Esophagus muscularis mucosa (tissue), 4 donors: ENCODE data around the gene PSMD11. TPM values are rescaled to one million over a fixed set of nuclear protein-coding genes. Genes with fewer than 3 reads are reported as not detected.

Experiments
- DNase-seq: peaks from one replicate; pipeline ENCODE4 v3.0.0-alpha.2; 2017; ENCODE audit errors: extremely low spot score
- H3K27ac ChIP-seq, 4 donors: fragments of 200-600 bp; sonication (generic); replicated peaks in 1 of 4; 1 replicate in 3 of 4; 2 replicates in 1 of 4; pipeline ENCODE4 v1.5.1; 2016 to 2019; ENCODE audit warnings: mild to moderate bottlenecking in 1 of 4
- H3K27me3 ChIP-seq, 4 donors: fragments of 200-600 bp; sonication (generic); one replicate each; pipeline versions ENCODE4 v1.5.1 to v1.6.0; 2016 to 2019
- H3K36me3 ChIP-seq, 4 donors: fragments of 200-600 bp; sonication (generic); one replicate each; pipeline ENCODE4 v1.5.1; 2016 to 2019
- H3K4me1 ChIP-seq, 4 donors: fragments of 200-600 bp; sonication (generic); one replicate each; pipeline ENCODE4 v1.5.1; 2016 to 2019
- H3K4me3 ChIP-seq, 4 donors: fragments of 200-600 bp; sonication (generic); 1 replicate in 2 of 4; 2 replicates in 2 of 4; pipeline ENCODE4 v1.5.1; 2016 to 2019; ENCODE audit warnings: mild to moderate bottlenecking in 4 of 4, moderate library complexity in 1 of 4
- H3K9me3 ChIP-seq, 4 donors: fragments of 200-600 bp; sonication (generic); 1 replicate in 3 of 4; 2 replicates in 1 of 4; pipeline ENCODE4 v1.5.1; 2016 to 2019
- CTCF ChIP-seq, 3 experiments: fragments of 200-600 bp in 2 of 3; fragments of 450-650 bp in 1 of 3; sonication (generic) in 2 of 3; IDR thresholded peaks; one replicate each; pipeline ENCODE4 v1.5.1; 2017 to 2019; ENCODE audit warnings: antibody characterized with exemption in 3 of 3, mild to moderate bottlenecking in 2 of 3, moderate library complexity in 1 of 3
- EP300 ChIP-seq: sonication (generic); formaldehyde crosslinking; IDR thresholded peaks from one replicate; pipeline ENCODE4 v1.6.1; 2017; ENCODE audit warnings: antibody characterized with exemption
- POLR2A ChIP-seq: fragments of 450-650 bp; IDR thresholded peaks from one replicate; pipeline ENCODE4 v1.6.1; 2017; ENCODE audit warnings: antibody characterized with exemption, moderate library complexity, mild to moderate bottlenecking, low read depth
- POLR2AphosphoS5 ChIP-seq, 2 donors: sonication (generic); formaldehyde crosslinking; IDR thresholded peaks; one replicate each; pipeline ENCODE4 v1.6.1; 2017; ENCODE audit warnings: antibody characterized with exemption in 2 of 2
- WGBS: methylation state at CpG from one replicate; pipeline ENCODE4 v1.1.5; 2018; 5-methylcytosine and 5-hydroxymethylcytosine counted together
- intact Hi-C: fragments of 100-400 bp; cut with DNase I; formaldehyde crosslinking; loops from one replicate; pipeline ENCODE4 v1.15.1; 2023
- total RNA-seq, 4 donors: library from RNA; depleted of rRNA; stranded (reverse); fragments of >200 nt; gene quantifications; one replicate each; pipeline versions ENCODE4 v1.1.0 to v1.2.1, GENCODE V29; 2016

The PSMD11 gene
- total RNA-seq, 4 donors from 2014 or later, result 39.9 to 70.2 (median 64.7) TPM

GRCh38 chr17:32510466-32510865 lies 66.2 kb downstream of the PSMD11 start:
- H3K27me3 ChIP-seq, result no peaks in the 10 kb centered on the region
- no peaks in the 10 kb centered on the region for H3K4me1 ChIP-seq
- DNase-seq, result no peak
- WGBS, result 89% methylated on average over 7 of the region's 7 CpGs
- no peaks in the 10 kb centered on the region for H3K9me3 ChIP-seq
- H3K36me3 ChIP-seq, result no peaks in the 10 kb centered on the region
- intact Hi-C loops, result no loop called here
- no peak overlapping the region for H3K4me3 ChIP-seq
- no peak for TF ChIP-seq POLR2A
- no peak for TF ChIP-seq POLR2AphosphoS5 (IDR thresholded peaks at IDR 0.05)
- no peak for TF ChIP-seq CTCF (IDR thresholded peaks at IDR 0.05)
- no peak for TF ChIP-seq EP300
- H3K27ac ChIP-seq, result no peak overlapping the region

- no peak overlapping the region for H3K4me3 ChIP-seq
- intact Hi-C loops, result no loop called here
- TF ChIP-seq POLR2AphosphoS5 (IDR thresholded peaks at IDR 0.05) (no peak), EP300 (no peak)
- no peak overlapping the region for H3K27ac ChIP-seq
- H3K4me1 ChIP-seq, result no peaks in the 10 kb centered on the region
- 83% methylated on average over 2 of the region's 2 CpGs for WGBS
- H3K9me3 ChIP-seq, result no peaks in the 10 kb centered on the region
- no peak for DNase-seq
- H3K36me3 ChIP-seq, result no peaks in the 10 kb centered on the region
- H3K27me3 ChIP-seq, result no peaks in the 10 kb centered on the region
Measured at GRCh38 chr17:32512328-32512727, 68.0 kb downstream of the PSMD11 start.

- H3K27me3 ChIP-seq, result no peaks in the 10 kb centered on the region
- intact Hi-C loops, result no loop called here
- peaks cover 0 to under 1% (median under 1%) of the 10 kb centered on the region in 4 donors for H3K4me1 ChIP-seq
- no peaks in the 10 kb centered on the region for H3K9me3 ChIP-seq
- no peak overlapping the region for H3K27ac ChIP-seq
- H3K36me3 ChIP-seq, result no peaks in the 10 kb centered on the region
- WGBS, result 74% methylated on average over 3 of the region's 3 CpGs
- H3K4me3 ChIP-seq, result no peak overlapping the region
- DNase-seq, result no peak
- TF ChIP-seq EP300, result no peak
- TF ChIP-seq POLR2A, result no peak
- TF ChIP-seq CTCF (IDR thresholded peaks at IDR 0.05), result no peak
- no peak for TF ChIP-seq POLR2AphosphoS5 (IDR thresholded peaks at IDR 0.05)
Measured at GRCh38 chr17:32513579-32513978, 69.3 kb downstream of the PSMD11 start.

GRCh38 chr17:32514606-32515005 lies 70.3 kb downstream of the PSMD11 start:
- intact Hi-C loops, result no loop called here
- Histone ChIP-seq H3K4me3 (no peak overlapping the region), H3K4me1 (peaks cover 8 to 11% (median 11%) of the 10 kb centered on the region in 4 donors), H3K36me3 (no peaks in the 10 kb centered on the region), H3K9me3 (no peaks in the 10 kb centered on the region), H3K27ac (no peak overlapping the region), H3K27me3 (no peaks in the 10 kb centered on the region)
- TF ChIP-seq POLR2AphosphoS5 (IDR thresholded peaks at IDR 0.05) (no peak), CTCF (IDR thresholded peaks at IDR 0.05) (no peak), POLR2A (no peak), EP300 (no peak)
- DNase-seq, result no peak
- WGBS, result 74% methylated on average over 4 of the region's 4 CpGs

- DNase-seq, result no peak
- intact Hi-C loops, result no loop called here
- H3K9me3 ChIP-seq, result no peaks in the 10 kb centered on the region
- H3K4me1 ChIP-seq, result peaks cover 18 to 22% (median 21%) of the 10 kb centered on the region in 4 donors
- no peaks in the 10 kb centered on the region for H3K36me3 ChIP-seq
- WGBS, result 96% methylated on average over 4 of the region's 4 CpGs
- H3K4me3 ChIP-seq, result no peak overlapping the region
- H3K27ac ChIP-seq, result no peak overlapping the region
- TF ChIP-seq POLR2A (no peak), POLR2AphosphoS5 (IDR thresholded peaks at IDR 0.05) (no peak), EP300 (no peak), CTCF (IDR thresholded peaks at IDR 0.05) (no peak)
- no peaks in the 10 kb centered on the region for H3K27me3 ChIP-seq
Measured at GRCh38 chr17:32515677-32516383, 71.5 kb downstream of the PSMD11 start.
